Mesodermal cell (in vitro differentiated cells): ENCODE results near the gene THRB.

Source experiments
- H3K27ac ChIP-seq: 2 replicates; pipeline ENCODE4 v1.7.0; 2013; ENCODE audit warnings: mild to moderate bottlenecking, low read depth, low read length, moderate library complexity; ENCODE audit not compliant: severe bottlenecking
- H3K36me3 ChIP-seq: 2 replicates; pipeline ENCODE4 v1.7.1; 2013; ENCODE audit warnings: mild to moderate bottlenecking, low read length, moderate library complexity; ENCODE audit not compliant: control insufficient read depth, insufficient read depth
- H3K4me1 ChIP-seq: one replicate; pipeline ENCODE4 v1.7.1; 2013; ENCODE audit warnings: mild to moderate bottlenecking, low read length; ENCODE audit not compliant: insufficient read depth, control insufficient read depth, poor library complexity, severe bottlenecking
- H3K4me3 ChIP-seq: 2 replicates; pipeline ENCODE4 v1.7.0; 2013; ENCODE audit warnings: low read length, control low read depth, mild to moderate bottlenecking; ENCODE audit not compliant: insufficient read depth, poor library complexity, severe bottlenecking; ENCODE audit errors: extremely low read depth
- H3K9me3 ChIP-seq: 2 replicates; pipeline ENCODE4 v1.7.1; 2013; ENCODE audit warnings: mild to moderate bottlenecking, low read length, moderate library complexity; ENCODE audit not compliant: control insufficient read depth
- WGBS, 2 experiments: methylation state at CpG; one replicate each; pipeline ENCODE4 v1.1.5; 2013; ENCODE audit warnings: missing lambda C conversion rate in 2 of 2; ENCODE audit not compliant: insufficient coverage in 2 of 2; 5-methylcytosine and 5-hydroxymethylcytosine counted together

THRB gene

DNA sequence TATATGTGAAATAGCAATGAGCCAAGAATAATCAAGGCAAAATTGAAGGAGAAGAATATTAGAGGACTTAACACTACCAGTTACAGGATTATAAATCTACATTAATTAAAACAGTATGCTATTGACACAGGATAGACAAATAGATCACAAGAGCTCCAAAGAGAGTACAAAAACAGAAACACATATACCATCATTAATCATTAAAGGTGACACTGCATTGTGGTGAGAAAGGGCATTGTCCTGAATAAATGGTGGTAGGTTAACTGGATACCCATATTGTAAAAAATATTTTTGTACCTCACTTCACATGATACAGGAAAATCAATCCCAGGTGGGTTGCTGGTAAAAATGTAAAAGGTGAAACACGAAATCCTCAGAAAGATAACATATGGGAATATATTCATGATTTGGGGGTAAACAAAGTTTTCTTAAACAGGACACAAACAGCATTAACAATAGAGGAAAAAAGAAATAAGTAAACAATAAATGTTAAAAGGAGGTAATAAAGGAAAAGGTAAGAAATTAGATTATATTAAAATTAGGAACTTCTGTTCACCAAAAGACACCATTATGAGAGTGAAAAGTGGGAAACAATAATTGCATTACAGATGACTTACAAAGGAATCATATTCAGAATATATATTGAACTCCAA is 145.2 kb downstream of the THRB start:
- H3K4me3 ChIP-seq, result no peak overlapping the region
- no peak overlapping the region for H3K27ac ChIP-seq
- no peaks in the 10 kb centered on the region for H3K36me3 ChIP-seq
- H3K4me1 ChIP-seq, result no peaks in the 10 kb centered on the region
- WGBS, 2 experiments, result no CpG with 5 or more reads among the region's 1 CpG
- no peaks in the 10 kb centered on the region for H3K9me3 ChIP-seq

DNA sequence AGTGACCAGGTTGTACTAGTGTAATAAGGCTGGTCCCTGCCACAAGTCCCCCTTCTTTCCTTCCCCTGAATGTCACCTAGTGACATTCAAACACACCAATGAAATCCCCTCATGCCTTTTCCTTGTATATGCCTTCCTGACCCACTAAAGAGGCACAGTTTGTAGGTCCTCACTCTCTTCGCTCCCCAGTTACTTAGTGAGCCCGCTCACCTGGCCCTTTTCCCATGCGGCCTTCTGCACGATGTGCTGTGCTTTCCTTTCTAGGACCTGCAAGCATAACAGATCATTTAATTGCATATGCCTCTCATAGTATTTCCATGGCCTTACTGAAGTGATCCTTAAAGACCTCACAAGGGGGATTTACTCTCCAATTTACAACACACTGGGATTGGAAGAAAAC is 146.3 kb downstream of the THRB start:
- H3K27ac ChIP-seq, result no peak overlapping the region
- 75 to 95% methylated on average over 4 of the region's 4 CpGs for WGBS, 2 experiments
- no peaks in the 10 kb centered on the region for H3K36me3 ChIP-seq
- no peaks in the 10 kb centered on the region for H3K9me3 ChIP-seq
- no peaks in the 10 kb centered on the region for H3K4me1 ChIP-seq
- no peak overlapping the region for H3K4me3 ChIP-seq

DNA sequence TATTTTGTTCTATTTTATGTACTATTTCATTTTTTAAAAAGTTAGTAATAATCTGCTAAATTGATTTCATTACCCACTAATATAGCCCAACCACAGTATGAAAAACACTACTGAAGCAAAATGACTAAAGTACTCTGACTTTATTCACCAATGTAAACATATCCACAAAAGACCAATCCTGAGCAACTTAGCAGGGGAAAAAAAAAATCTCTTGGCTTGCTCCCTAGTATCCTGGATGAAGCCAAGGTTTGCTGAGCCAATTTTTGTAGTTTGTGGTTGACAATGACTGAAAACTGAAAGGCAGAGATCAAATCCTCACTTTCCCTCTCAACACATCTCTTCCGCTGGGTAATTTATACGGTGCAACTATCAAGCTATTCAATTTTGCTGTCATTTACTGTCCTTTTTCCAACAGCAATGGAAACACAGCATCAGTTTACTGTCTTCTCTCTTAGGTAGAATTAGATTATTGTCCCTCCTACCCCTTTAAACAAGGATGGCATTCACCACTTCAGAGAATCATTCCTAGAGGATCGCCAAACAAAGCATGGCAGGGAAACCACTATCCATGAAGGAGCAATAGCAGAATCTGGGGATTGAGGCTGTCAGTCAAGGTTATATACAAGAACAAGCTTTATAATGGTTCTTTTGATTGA is 149.7 kb downstream of the THRB start:
- WGBS, 2 experiments, result 91 to 100% methylated on average over 1 to 2 of the region's 3 CpGs
- Histone ChIP-seq H3K9me3 (no peaks in the 10 kb centered on the region), H3K36me3 (no peaks in the 10 kb centered on the region), H3K4me3 (no peak overlapping the region), H3K4me1 (no peaks in the 10 kb centered on the region), H3K27ac (no peak overlapping the region)

DNA sequence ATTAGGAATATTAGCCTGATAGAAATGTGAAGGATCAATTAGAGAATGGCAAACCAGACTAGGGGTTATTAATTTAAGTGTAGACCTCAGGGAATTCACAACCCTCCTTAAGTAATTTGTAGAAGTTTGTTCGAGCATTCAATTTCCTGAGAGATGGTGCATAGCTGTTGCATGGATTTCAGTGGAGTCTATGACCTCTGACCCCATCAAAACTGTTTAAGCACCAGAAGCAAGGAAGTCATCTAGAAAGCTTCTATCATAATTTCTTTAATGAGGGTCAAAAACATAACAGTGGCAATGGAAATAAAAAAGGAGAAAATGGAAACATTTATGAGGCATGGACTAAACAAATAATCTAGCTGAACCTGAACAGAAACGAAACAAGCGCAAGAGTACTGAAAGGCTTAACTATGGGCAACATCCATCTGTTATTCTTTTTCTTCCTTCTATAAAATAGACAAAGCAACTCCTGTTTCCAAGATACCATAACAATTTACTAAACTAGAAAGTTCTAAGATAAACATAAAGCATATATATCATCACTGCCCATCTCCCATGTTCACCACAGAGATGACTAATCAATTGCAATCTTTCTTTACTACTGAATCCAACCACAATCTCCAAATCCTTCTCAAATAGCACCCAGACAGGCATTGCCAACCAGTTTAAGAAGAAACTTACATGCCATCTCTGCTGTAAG is 151.4 kb downstream of the THRB start:
- Histone ChIP-seq H3K9me3 (no peaks in the 10 kb centered on the region), H3K27ac (no peak overlapping the region), H3K4me1 (no peaks in the 10 kb centered on the region), H3K4me3 (no peak overlapping the region), H3K36me3 (no peaks in the 10 kb centered on the region)
- WGBS, 2 experiments, result 88% methylated on average over 3 of the region's 3 CpGs; no CpG with 5 or more reads in 1 of the 2 experiments

DNA sequence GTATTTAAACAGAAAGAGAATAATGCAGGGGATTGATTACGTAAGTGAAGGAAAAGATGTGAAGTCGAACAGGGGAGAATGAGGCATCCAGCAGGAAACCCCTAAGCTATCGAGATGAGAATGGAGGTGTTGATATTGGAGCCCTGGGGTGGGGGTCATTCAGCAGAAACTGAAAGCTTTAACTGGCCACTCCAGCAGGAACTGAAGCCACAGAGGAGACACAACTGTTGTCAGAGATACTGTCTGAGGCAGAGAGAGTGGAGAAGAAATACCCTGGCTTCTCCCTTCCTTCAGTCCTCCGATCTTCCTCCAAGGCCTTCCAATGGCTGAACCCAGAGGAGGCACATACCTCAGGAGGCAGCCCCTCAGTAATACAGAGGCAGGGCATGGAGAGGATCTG is 152.4 kb downstream of the THRB start:
- H3K27ac ChIP-seq, result no peak overlapping the region
- H3K9me3 ChIP-seq, result no peaks in the 10 kb centered on the region
- H3K4me1 ChIP-seq, result no peaks in the 10 kb centered on the region
- H3K36me3 ChIP-seq, result no peaks in the 10 kb centered on the region
- WGBS, 2 experiments, result 96 to 100% methylated on average over 3 of the region's 4 CpGs
- H3K4me3 ChIP-seq, result no peak overlapping the region

DNA sequence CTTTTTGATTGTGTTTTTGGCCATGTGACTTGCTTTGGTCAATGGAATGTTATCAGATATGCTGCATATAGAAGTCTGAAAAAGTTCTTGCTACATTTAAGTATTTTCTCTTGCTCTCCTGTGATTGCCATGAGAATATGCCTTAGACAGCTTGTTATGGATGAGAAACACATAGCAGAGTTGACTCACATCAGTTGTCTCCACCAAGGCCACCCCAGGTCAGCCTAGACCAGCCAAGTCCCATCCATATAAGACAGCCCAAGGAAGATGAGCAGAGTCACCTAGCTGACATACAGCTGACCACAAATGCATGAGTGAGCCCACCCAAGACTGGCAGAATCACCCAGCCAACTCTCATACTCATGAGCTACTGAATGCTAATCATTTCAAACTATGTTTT is 153.0 kb downstream of the THRB start:
- Histone ChIP-seq H3K4me1 (no peaks in the 10 kb centered on the region), H3K9me3 (no peaks in the 10 kb centered on the region), H3K36me3 (no peaks in the 10 kb centered on the region), H3K27ac (no peak overlapping the region), H3K4me3 (no peak overlapping the region)

DNA sequence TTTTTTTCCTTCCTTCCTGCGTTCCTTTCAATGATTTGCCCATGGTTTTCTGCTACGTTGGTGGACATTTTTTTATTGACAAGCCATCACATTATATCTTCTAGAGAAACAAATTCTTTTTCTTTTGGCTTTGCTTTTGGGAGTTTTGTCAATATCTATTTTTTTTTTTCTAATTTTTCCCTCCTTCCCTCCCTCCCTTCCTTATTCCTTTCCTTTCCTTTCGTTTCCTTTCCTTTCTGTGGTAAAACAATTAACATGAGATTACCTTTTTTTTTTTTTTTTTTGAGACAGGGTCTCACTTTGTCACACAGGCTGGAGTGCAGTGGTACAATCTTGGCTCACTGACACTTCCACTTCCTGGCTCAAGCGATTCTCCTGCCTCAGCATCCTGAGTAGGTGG is 153.7 kb downstream of the THRB start:
- 86% methylated on average over 1 of the region's 4 CpGs; no CpG with 5 or more reads in 1 of the 2 experiments for WGBS, 2 experiments
- Histone ChIP-seq H3K9me3 (no peaks in the 10 kb centered on the region), H3K27ac (no peak overlapping the region), H3K4me3 (no peak overlapping the region), H3K36me3 (no peaks in the 10 kb centered on the region), H3K4me1 (no peaks in the 10 kb centered on the region)

DNA sequence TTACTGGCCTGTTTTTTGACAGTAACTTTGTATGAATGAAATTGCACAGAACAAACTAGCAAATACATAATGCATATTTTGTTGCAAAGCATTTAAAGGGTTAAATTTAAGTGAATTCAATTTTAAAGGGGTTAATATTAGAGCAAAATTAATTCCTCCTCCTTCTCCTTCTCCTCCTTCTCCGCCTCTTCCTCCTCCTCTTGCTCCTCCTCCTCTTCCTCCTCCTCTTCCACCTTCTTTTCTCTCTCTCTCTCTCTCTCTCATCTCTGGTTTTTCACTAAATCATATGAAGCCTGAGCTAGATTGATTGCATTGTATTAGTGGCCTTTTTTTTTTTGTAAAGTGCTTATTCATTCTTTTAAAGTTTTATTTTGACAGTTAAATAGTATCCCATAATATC is 154.5 kb downstream of the THRB start:
- no peak overlapping the region for H3K4me3 ChIP-seq
- no CpG with 5 or more reads among the region's 1 CpG for WGBS, 2 experiments
- no peaks in the 10 kb centered on the region for H3K36me3 ChIP-seq
- H3K27ac ChIP-seq, result no peak overlapping the region
- H3K9me3 ChIP-seq, result no peaks in the 10 kb centered on the region
- no peaks in the 10 kb centered on the region for H3K4me1 ChIP-seq

DNA sequence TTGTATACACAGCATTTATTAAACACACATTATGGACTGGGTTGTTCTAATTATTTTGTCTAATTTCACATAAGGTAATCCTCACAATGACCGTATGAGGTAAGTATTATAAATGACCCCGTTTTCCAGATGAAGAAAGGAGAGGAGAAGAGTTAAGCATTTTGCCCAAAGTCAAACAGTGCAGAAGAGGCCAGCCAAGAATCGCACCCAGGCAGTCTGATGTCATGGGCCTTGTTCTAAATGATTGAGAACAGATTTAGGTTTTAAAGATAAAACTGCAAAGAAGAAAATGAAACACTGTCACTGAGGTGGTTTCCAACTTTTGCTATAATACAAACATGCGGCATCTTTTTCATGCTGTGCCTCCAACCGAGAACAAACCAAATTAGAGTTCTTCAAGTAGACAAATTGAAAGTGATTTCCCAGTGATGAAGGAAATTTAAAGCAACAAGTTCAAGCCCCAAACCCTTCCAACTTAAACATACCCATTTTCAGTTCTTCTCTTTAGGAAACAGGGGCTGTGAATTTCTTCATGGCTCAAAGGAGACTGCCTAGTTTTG is 155.3 kb downstream of the THRB start:
- no peaks in the 10 kb centered on the region for H3K36me3 ChIP-seq
- no peaks in the 10 kb centered on the region for H3K4me1 ChIP-seq
- no peaks in the 10 kb centered on the region for H3K9me3 ChIP-seq
- H3K4me3 ChIP-seq, result no peak overlapping the region
- no peak overlapping the region for H3K27ac ChIP-seq
- WGBS, 2 experiments, result 90 to 97% methylated on average over 3 of the region's 5 CpGs

DNA sequence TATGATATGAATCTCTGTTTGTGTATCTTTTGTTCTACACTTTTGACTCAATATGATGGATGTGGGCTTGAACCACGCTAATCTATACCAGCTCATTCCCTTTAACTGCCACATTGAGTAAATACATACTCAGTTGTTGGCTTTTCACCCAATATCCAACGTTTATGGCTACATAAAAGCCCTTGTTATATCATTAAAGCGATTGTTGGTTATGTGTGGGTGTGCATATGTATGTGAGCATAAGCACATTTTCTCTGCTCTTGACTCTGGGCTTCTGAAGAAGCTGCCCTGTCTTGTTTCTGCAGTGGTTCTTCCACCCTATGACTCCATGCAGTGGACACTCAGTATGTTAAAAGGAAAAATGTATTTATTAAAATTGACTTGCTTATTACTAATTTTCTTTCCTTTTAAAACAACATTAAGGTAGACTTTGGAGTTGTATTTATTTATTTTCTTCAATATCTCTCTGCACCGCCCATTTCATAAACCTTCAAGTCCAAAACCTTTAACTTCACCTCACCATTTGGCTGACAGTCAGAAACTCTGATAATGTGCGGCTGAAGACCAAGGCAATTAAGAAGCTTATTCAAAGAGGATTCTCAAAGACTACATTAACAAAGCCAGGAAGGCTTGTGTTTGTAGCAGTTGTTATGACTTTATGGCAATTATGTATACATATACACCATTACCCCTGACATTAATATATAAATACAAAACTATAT is 156.1 kb downstream of the THRB start:
- Histone ChIP-seq H3K27ac (no peak overlapping the region), H3K9me3 (no peaks in the 10 kb centered on the region), H3K36me3 (no peaks in the 10 kb centered on the region), H3K4me3 (no peak overlapping the region), H3K4me1 (no peaks in the 10 kb centered on the region)
- WGBS, 2 experiments, result 100% methylated on average over 1 of the region's 5 CpGs; no CpG with 5 or more reads in 1 of the 2 experiments
